GM19193 (cell line): ENCODE measurements around the gene CLCN2.
A peak's percentile ranks its signal among the peaks of the same experiment; 100 is the strongest.

Experiments
- POLR2A ChIP-seq: IDR thresholded peaks from 4 replicates; pipeline ENCODE4 v1.6.1; 2011; ENCODE audit not compliant: insufficient read depth, insufficient read length; ENCODE audit errors: extremely low read depth

Gene CLCN2

DNA sequence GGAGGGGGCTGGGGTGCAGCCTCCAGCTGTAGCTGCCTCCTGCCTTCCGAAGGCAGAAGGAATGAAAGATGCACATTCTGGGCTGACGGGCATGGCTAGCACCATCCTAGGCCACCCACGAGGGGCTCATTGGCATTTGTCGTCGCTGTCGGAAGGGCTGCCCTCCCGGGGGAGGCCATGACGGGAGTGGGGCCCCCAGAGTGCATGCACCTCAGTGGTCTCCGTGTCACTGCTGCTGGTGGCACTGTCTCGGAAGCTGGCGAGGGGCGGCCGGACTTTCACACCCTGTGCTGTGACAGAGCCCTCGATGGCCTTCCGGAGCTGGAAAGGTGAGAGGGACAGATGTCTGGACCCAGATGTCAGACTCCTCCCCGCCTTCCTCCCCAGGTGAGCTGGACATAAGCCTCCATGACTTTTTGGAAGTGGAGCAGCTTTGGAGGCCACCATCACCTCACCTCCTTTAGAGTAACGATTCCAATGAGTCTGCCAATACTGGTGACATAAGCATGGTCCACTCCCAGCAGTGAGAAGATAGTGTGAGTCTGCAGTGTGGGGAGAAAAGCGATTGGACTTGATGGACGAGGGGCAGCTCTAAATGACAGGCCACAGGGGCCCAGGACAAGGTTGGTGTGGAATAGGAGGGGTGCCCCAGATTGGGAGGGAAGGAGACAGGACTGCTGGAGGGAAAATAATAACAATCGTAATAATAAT is 14.8 kb downstream of the CLCN2 start:
- TF ChIP-seq POLR2A: no peak

DNA sequence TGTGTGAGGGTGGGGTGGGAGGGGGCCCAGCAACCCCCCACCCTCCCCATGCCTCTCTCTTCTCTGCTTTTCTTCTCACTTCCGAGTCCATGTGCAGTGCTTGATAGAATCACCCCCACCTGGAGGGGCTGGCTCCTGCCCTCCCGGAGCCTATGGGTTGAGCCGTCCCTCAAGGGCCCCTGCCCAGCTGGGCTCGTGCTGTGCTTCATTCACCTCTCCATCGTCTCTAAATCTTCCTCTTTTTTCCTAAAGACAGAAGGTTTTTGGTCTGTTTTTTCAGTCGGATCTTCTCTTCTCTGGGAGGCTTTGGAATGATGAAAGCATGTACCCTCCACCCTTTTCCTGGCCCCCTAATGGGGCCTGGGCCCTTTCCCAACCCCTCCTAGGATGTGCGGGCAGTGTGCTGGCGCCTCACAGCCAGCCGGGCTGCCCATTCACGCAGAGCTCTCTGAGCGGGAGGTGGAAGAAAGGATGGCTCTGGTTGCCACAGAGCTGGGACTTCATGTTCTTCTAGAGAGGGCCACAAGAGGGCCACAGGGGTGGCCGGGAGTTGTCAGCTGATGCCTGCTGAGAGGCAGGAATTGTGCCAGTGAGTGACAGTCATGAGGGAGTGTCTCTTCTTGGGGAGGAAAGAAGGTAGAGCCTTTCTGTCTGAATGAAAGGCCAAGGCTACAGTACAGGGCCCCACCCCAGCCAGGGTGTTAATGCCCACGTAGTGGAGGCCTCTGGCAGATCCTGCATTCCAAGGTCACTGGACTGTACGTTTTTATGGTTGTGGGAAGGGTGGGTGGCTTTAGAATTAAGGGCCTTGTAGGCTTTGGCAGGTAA is 15.9 kb downstream of the CLCN2 start:
- no peak for TF ChIP-seq POLR2A

DNA sequence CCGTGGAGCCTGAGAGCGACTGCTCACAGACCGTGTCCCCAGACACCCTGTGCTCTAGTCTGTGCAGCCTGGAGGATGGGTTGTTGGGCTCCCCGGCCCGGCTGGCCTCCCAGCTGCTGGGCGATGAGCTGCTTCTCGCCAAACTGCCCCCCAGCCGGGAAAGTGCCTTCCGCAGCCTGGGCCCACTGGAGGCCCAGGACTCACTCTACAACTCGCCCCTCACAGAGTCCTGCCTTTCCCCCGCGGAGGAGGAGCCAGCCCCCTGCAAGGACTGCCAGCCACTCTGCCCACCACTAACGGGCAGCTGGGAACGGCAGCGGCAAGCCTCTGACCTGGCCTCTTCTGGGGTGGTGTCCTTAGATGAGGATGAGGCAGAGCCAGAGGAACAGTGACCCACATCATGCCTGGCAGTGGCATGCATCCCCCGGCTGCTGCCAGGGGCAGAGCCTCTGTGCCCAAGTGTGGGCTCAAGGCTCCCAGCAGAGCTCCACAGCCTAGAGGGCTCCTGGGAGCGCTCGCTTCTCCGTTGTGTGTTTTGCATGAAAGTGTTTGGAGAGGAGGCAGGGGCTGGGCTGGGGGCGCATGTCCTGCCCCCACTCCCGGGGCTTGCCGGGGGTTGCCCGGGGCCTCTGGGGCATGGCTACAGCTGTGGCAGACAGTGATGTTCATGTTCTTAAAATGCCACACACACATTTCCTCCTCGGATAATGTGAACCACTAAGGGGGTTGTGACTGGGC is 16.7 kb downstream of the CLCN2 start:
- no peak for TF ChIP-seq POLR2A

DNA sequence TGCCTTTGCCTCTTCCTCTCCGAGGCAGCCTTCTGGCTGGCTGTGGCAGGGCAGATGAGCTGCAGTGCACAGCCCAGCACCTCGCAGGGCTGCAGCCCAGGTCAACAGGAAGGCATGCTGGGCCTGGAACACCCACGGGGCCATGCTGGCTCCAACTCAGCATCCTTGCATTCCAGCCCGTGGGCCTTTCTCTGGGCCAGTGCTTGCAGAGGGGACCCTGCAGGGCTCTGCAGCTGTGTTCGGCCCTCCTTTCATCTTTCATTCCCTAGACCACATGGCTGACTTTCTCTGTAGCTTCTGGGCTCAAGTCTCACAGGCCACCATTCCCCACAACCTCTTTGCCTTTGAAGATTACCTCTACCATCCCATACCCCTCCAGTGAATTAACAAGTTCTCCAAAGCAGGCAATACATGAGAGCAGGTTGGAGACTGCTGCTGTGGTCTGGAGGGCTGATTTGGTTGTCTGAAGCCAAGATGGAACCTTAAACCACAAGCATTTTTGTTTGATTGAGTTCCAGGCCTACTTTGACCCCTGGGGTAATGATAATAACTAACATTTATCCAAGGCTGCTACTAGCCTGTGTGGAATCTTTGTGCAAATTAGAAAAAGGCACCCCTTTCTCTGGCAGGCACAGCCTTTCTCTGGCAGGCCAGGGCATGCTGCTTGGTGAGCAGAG is 18.1 kb downstream of the CLCN2 start:
- no peak for TF ChIP-seq POLR2A

DNA sequence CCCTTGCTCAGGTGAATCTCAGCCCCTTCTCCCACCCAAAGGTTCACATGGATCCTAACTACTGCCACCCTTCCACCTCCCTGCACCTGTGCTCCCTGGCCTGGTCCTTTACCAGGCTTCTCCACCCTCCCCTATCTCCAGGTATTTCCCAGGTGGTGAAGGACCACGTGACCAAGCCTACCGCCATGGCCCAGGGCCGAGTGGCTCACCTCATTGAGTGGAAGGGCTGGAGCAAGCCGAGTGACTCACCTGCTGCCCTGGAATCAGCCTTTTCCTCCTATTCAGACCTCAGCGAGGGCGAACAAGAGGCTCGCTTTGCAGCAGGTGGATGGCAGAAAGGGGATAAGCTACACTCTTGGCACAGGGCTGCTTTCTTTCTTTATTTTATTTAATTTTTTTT is 19.5 kb downstream of the CLCN2 start:
- TF ChIP-seq POLR2A: no peak

DNA sequence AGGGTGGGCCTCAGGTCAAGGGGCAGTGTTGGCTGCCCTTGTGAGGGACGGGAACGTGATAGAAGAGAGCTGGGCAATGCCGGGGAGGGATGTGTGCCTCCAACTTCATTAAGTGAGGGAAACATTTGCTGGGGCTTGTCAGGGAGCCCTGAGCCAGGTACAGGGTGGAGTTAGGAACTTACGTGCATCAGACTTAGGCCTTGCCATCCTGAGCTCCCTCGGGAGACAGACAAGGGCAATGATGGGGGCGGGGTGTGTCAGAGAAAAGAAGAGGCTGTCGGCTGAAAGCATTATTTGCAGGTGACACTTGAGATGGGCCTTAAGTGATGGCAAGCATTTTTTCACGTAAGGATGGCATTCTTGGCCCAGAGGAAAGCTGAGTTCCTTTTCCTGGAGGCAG is 22.4 kb downstream of the CLCN2 start:
- no peak for TF ChIP-seq POLR2A

DNA sequence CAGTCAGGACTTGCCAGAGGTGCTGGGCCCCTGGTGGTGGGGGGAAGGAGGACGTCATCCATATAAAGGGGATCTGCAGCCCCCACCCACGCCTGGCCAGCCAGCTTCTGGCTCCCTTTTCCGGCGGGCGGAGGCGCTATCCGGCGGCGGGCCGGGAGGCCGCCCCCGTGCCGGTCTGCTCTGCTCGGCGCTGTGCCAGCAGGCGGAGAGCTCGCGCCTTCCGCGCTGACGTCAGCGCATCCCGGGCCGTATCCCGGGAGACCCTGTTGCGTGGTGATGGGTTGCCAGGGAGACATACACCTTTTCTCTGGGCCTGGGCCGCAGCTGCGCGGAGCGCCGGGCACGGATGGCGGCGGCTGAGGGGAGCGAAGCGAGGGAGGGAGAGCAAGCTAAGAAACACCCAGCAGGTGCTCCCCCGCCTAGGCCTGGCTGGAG is 22.9 kb downstream of the CLCN2 start:
- TF ChIP-seq POLR2A: no peak

DNA sequence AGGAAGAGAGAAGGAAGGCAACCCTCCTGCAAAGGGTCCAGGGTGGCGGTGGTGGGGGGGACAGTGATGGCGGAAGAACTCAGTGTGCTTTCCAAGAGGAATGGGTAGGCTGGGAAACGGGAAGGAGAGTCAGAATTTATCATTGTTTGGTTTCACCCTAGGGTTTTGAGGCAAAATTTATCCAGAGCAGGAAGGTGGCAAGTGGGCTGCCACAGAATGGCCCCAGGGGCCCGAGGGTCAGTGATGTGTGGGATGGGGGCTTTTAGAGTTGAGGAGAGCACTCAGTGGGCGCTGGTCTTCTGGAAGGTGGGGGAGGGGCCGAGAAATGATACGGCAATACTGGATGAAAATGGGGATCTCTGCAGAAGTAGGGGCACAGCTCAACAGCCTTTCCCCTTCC is 23.4 kb downstream of the CLCN2 start:
- no peak for TF ChIP-seq POLR2A

DNA sequence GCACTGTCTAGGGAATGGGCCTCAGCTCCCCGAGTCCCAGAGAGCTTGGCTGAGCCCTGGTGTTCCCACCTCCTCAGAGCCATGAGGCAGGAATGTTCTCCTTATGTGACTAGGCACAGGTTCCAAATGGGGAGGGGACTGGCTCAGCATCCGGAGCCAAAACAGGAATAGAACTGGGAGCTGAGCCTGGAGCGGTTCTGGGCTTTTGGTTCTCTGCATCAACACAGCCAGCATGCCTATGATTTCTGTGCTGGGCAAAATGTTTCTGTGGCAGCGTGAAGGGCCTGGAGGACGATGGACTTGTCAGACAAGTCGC is 24.0 kb downstream of the CLCN2 start, which contains the start of gene FAM131A:
TSS of gene FAM131A (plus strand) at position 202 of the 316 bp plus-strand sequence. CDS start at position 233, 31 bp downstream.
- no peak for TF ChIP-seq POLR2A

DNA sequence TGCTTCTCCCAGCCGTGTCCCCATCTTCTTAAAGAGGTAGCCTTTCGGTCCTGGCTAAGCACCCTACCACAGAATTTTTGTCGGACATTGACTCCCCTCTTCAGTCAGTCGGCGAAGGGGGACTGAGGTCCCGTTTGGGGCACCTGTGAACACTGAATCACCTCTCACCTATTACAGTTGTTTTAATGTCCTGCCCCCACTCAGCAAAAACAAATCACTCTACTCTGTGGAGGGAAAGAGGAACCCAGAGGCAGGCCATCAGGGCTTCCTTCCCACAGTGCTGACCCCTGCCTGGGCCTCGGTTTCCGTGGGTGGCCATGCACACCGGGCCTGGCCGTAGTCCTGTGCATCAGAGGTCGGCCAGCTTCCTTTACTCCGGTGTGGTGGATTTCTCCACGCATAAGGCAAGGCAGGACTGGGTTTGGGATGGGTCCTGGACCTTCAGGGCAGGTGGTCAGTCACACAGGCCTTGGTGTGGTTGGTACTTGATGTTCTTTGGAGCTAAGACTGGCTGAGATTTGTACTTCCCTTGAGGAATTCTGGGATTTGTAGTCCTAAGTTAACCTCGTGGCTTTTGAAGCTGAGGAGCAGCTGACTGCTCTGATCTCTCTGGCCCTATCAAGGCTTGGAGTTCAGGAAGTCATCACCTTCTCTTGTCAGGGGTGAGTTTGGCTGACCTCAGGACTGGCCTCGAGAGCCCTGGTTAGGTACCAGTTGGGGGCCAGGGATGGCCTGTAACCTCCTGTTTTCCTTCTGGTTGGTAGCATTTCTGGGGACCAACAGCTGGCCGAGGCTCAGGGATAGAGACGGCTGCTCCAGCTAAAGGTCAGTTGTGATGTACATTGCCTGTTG is 24.6 kb downstream of the CLCN2 start:
- TF ChIP-seq POLR2A: no peak

DNA sequence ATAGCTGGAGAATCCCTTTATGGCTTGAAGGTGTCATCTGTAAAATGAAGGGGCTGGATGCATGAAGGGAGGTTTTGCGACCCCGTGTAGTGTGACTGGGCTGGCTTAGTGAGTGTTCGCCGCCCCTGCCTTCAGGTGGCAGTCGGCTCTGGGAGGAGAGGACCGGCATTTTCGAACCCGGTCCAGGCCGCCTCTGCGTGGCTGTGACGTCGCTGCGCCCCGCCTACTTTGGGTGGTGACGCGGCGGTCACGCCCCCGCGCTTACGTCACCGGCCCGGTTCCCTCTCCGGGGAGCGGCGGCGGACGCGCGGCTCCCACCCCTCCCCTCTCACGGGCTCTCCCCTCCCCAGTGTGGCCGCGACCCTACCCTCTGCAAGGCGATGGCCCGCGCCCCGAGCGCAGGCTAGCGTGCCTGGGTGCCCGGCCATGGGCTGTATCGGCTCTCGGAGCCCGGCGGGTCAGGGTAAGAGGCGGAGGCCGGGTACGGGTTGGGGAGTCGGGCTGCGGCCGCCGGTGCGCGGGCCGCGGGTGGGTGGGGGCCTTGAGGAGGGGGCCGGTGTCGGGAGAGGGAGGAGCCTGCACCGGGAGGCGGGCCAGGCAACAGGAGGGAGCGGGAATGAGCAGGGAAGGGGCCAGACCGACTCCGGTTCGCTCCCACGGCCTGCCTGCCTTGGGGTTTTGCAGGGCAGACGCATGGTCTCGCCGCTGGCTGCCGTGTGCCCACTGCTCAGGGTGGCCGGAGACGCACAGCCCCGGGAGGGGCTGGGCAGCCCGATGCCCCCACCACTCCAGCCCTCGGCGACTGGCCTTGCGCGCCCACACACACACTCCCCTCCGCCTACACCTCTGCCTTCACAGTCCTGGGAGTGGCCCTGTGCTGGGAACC is 25.5 kb downstream of the CLCN2 start:
- TF ChIP-seq POLR2A: peak; percentile 50

DNA sequence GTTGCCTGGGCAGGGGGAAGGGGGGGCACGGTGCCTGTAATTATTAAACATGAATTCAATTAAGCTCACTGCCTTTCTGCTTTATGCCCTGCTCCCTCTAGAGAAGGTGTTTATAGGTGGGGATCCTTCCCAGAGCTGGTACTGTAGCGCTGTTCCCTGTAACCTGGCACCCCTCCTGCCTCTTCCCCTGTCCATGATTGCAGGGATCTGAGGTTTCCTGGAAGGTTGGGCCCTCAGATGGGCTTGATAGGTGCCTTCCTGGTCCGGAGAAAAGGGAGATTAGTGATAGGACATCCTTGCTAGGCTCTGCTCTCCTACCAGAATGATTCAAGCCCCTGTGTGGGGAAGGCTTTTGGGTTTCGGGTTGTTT is 26.1 kb downstream of the CLCN2 start:
- no peak for TF ChIP-seq POLR2A

DNA sequence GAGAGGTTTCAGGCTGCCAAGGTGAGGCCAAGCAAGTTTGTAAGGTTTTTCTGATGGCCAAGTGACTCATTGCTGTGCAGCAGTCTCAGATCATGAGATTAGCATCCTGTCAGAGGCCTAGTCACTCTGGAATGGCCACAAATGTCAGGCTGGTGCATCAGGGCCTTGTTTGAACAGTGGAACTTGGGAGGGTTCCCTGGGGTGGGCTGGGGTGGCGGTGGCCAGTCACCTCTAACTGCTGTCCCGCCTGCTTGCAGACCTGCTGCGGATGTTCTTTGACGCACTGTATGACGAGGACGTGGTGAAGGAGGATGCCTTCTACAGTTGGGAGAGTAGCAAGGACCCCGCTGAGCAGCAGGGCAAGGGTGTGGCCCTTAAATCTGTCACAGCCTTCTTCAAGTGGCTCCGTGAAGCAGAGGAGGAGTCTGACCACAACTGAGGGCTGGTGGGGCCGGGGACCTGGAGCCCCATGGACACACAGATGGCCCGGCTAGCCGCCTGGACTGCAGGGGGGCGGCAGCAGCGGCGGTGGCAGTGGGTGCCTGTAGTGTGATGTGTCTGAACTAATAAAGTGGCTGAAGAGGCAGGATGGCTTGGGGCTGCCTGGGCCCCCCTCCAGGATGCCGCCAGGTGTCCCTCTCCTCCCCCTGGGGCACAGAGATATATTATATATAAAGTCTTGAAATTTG is 26.8 kb downstream of the CLCN2 start:
- peak; percentile 9 for TF ChIP-seq POLR2A
